ENCODE measurements around the gene PGGHG.
"Not testable (repeated sequence)": the region's sequence is repeated elsewhere in the genome, so short reads cannot be mapped to it uniquely, and the experiment has no call there.

Gene PGGHG

GRCh38 chr11:330307-330693 lies 41.4 kb downstream of the PGGHG start:
- no peak for DNase-seq

DNA sequence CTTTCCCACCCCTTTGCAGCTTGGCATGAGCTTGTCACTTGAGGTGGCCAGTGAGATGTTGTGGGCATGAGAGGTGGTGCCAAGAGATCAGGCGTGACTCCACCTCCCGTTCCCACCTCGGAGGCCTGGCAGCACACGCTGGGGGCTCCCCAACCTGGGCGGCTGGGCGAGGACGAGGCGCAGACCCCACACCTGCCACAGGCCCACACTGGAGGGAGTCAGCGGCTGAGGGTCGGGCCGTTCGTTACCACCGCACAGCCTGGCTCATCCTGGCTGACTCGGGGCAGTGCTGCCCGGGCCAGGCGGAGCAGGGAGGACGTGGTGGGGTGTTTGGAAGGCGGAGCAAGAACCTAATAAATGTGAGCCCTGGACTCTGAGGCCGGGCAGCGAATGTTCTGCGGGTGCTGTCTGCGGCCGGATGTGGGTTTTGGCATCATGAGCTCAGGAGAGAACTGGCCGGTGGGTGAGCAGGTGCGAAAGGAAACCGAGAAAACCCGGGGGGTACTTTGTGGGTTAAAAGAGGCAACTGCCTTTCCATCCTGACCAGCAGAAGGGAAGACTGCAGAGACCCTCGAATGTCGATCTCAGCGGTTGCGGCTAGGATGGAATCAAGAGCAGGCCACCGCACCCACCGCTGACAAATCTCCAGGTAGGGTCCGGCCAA lies 41.9 kb downstream of the PGGHG start:
- no peak for DNase-seq

DNA sequence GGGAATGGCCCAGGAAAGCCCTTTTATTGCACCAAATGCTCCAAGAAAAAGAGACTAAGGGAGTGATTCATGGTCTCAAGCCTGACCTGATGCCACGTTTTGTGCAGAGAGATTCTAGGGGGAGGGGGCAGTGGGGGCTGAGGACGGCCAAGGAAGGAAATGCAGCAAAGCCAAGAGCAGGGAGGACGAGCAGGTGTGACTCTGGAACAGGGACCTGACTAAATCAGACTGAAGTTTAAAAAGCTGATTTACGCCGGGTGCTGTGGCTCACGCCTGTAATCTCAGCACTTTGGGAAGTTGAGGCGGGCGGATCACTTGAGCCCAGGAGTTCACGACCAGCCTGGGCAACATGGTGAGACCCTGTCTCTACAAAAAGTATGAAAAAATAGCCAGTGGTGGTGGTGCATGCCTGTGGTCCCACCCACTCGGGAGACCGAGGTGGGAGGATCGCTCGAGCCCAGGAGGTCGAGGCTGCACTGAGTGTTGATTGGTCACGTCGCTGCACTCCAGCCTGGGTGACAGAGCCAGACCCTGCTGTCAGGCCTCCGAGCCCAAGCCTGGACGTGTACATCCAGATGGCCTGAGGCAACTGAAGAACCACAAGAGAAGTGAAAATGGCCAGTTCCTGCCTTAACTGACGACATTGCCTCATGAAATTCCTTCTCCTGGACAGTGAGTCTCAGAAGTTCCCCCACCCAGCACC lies 42.6 kb downstream of the PGGHG start:
- DNase-seq: no peak

GRCh38 chr11:332651-333480 lies 43.9 kb downstream of the PGGHG start:
- DNase-seq: no peak

GRCh38 chr11:333616-334263 lies 44.8 kb downstream of the PGGHG start:
- not testable (repeated sequence) for DNase-seq

DNA sequence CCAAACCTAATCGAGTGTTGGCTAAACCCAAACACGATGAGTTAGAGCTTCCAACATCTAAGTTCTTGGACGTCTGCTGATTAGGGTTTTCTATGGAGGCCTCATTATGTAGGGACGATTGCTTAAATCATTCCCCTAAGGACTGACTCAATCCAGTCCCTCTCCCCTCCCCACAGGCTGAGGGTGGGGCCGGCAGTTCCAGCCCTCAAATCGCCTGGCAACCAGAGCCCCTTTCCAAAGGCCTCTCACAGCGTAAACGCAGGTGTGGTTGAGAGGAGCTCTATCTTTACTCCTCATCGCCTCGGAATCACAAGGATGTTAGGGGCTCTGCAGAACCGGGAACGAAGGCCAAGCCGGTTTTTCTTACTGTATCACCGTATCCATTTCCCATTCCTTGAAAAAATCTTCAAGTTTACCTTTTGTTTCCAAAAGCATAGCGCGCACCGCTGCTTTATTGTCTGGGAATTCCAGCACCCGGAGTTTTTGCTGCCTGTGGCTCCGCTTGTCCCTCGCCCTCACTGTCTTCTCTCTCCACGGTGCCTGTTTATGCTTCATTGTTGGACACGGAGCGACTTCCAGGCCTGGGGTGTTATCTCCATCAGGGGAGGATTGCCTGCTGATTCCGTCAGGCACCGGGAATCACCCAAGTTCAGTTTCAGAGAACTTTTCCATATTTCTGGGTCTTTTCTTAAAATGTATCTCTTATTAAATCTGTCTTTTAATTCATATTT lies 45.5 kb downstream of the PGGHG start:
- DNase-seq: no peak

DNA sequence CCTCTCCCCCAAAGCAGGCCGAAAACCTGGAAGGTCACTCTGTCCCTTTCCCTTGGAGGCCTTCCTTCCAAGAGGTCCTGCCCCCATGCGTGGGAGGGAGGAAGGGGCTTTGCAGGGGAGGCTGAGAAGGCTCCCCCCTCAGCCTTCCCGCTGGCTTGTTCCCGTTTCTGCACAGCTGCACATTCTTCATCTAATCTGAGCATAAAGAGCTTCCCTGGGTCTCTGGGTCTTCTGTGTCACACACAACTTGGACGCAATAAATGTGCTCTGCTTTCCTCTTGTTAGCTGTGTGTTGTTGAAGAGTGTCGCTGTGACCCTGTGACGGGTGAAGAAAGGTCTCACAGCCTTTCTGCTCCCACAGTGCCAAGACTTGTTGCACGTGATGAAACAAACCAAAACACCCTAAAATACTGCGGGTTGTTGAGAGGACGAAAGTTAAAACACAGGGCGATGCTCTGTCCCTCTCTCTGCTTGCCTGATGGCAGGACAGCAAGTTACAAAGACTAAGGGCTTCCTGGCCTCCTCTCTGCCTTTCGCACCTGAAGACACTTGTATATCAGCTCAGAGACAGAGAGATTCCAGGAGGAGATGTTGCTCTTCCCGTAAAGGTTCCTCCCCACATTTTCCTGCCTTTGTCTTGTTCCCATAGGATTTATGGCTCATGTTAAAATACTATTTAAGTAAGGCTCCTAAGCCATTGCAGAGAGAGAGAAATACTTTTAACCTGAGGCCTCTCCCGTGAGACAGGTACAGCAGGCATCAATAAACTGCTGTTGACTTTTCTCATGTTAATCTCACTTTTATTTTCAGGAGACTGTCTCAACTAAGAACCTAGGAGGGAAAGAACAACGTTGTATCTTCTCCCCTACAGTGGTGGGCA lies 47.1 kb downstream of the PGGHG start:
- DNase-seq: no peak

DNA sequence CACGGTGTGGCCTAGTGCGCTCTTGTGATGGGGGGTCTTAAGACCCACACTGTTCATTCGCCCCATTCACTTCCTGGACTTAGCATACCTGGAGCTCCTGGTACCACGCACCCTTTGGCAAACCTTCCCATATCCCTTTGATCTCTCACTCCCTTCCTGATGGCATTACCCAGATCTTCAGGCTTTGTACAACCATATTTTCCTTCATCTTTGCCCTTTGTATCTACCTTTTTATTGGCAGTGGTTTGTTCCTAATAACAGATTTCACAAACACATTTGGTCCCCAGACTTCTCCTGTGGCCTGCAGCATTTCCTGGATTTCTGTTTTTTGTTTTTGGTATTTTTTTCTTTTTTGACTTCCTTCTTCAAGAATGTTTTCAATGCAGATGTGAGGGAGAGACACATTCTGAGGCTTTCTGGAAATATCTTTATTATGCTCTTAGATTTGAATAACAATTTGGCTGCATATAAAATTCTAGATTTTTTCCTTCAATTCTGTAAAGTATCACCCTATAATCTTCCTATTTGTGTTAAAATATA lies 47.8 kb downstream of the PGGHG start:
- DNase-seq: no peak

- no peak for DNase-seq
Measured at GRCh38 chr11:337711-338110, 48.8 kb downstream of the PGGHG start.

DNA sequence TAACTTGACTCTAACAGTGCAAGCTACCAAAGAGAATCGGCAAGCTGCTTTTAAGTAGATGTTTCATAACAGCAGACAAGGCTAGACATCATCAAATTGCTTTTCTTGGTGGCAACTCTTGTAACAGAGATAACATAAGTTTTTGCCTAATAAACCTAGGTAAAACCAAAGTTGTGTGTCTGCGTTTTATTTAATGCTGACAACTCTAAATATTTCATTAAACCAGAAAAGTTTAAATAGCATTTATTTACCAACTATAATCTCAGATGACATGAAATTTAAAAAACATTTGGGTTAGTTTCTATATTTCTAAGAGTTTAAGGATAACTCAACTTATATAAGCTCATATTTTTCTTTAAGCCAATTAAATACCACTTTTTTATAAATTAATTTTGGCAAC lies 51.0 kb downstream of the PGGHG start:
- no peak for DNase-seq

- DNase-seq: no peak
Measured at GRCh38 chr11:340539-341512, 51.9 kb downstream of the PGGHG start.

DNA sequence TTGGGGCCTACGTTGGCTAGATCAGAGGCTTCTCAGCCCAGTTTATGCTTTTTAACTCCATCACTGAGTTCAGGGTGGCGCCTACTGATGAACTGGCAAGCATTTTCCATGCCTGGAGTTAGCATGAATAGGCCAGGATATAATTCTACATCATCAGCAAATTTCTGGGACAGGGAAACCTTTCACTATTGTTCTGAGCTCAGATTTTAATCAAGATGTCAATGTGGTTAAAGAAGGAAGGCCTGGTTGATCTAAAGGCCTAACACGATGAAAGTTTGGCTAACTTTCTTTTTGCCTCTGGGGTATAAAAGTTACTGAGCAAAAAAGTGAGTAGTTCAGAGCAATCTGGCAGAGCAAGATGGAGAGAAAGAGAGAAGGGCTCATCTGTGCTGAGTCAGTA lies 53.4 kb downstream of the PGGHG start:
- DNase-seq: no peak

DNA sequence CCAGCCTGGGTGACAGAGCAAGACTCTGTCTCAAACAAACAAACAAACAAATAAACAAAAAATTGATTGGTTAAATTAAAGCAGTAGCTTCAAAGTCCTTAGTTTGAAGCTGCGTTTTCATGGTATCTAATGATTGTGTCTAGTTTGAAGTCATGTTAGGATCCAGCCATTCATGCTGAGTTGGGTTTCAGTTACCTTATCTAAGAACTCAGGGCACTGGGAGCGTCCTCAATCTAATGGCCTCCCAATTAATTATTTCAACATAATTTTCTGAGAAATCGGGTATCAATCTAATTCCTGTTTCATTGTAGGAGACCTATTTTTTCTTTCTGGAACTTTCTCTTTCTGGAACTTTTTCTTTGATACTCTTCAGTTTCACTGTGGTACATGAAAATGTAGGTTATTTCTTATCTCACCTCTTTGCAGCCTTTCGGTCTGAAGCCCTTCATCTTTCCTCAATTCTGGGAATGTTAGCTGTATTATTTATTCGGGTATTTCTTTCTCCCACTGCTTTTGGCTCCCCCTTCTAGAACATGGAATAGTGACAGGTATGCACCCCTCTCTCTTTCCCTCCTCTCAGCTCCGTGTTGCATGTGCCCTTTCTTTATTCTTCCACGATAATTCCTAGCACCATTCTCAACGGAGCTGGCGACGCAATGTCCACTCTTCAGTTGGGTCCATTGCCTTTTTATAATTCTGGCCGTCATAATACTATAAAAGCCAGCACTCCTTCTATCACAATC lies 56.1 kb downstream of the PGGHG start:
- DNase-seq: no peak

Data from activated naive CD4-positive, alpha-beta T cell treated with Interleukin-2 at 50 U/mL for 16 hours (primary cell).